Mammary epithelial cell (primary cell): Measurements from ENCODE around the gene CLN6.

ENCODE experiments used
- CTCF ChIP-seq, 2 donors: IDR thresholded peaks in 1 of 2; conservative IDR thresholded peaks in 1 of 2; 2 replicates each; pipeline ENCODE4 v1.5.1; 2011 to 2012; ENCODE audit warnings: inconsistent platforms in 2 of 2, low read length in 2 of 2, mild to moderate bottlenecking in 2 of 2, control low read depth in 1 of 2, low read depth in 1 of 2; ENCODE audit not compliant: insufficient read depth in 1 of 2; ENCODE audit errors: extremely low read depth in 1 of 2
- EZH2 ChIP-seq: IDR thresholded peaks from 2 replicates; pipeline ENCODE4 v1.6.1; 2012; ENCODE audit warnings: low read length, inconsistent platforms, borderline replicate concordance

- TF ChIP-seq CTCF (conservative IDR thresholded peaks at IDR 0.05 in 1 of 2, IDR thresholded peaks at IDR 0.05 in 1 of 2; ENCODE audit: extremely low read depth in 1 of 2, insufficient read depth in 1 of 2, low read depth in 1 of 2, low read length in 2 of 2) (no peak), EZH2 (no peak)
Observed at GRCh38 chr15:68249058-68249713, 19.7 kb upstream of the CLN6 start.
